Spleen (tissue), 13 donors: Measurements from ENCODE around the gene SEC31B. TPM values are rescaled to one million over a fixed set of nuclear protein-coding genes. Genes with fewer than 3 reads are reported as not detected.

Experiments used
- DNase-seq: peaks from one replicate; pipeline ENCODE4 v3.0.0-alpha.2; 2020
- H3K27ac ChIP-seq, 8 donors: fragments of 200-600 bp; sonication (generic) in 7 of 8; 1 replicate in 4 of 8; 2 replicates in 4 of 8; pipeline versions ENCODE4 v1.5.0 to v1.8.0; 2016 to 2021; ENCODE audit warnings: inconsistent platforms in 4 of 8, mild to moderate bottlenecking in 4 of 8, moderate library complexity in 1 of 8
- H3K27me3 ChIP-seq, 7 donors: fragments of 200-600 bp; sonication (generic) in 6 of 7; replicated peaks in 1 of 7; 1 replicate in 4 of 7; 2 replicates in 3 of 7; pipeline versions ENCODE4 v1.5.0 to v1.8.0; 2016 to 2021; ENCODE audit warnings: inconsistent platforms in 3 of 7, mild to moderate bottlenecking in 1 of 7
- H3K36me3 ChIP-seq, 6 donors: fragments of 200-600 bp; sonication (generic) in 5 of 6; 1 replicate in 4 of 6; 2 replicates in 2 of 6; pipeline versions ENCODE4 v1.5.0 to v1.8.0; 2016 to 2021; ENCODE audit warnings: inconsistent platforms in 2 of 6
- H3K4me1 ChIP-seq, 6 donors: fragments of 200-600 bp; sonication (generic) in 5 of 6; 1 replicate in 3 of 6; 2 replicates in 3 of 6; pipeline versions ENCODE4 v1.5.0 to v1.8.0; 2016 to 2021; ENCODE audit warnings: inconsistent platforms in 3 of 6
- H3K4me3 ChIP-seq, 8 donors: fragments of 200-600 bp; sonication (generic) in 7 of 8; 1 replicate in 4 of 8; 2 replicates in 4 of 8; pipeline versions ENCODE4 v1.5.0 to v1.8.0; 2016 to 2021; ENCODE audit warnings: inconsistent platforms in 4 of 8, mild to moderate bottlenecking in 4 of 8, moderate library complexity in 2 of 8
- H3K9me3 ChIP-seq, 8 donors: fragments of 200-600 bp; sonication (generic) in 7 of 8; 1 replicate in 4 of 8; 2 replicates in 4 of 8; pipeline versions ENCODE4 v1.5.0 to v1.8.0; 2016 to 2021; ENCODE audit warnings: inconsistent platforms in 4 of 8
- CTCF ChIP-seq, 11 experiments: fragments of 200-600 bp in 7 of 11; fragments of 450-650 bp in 4 of 11; sonication (generic) in 4 of 11; IDR thresholded peaks in 8 of 11; conservative IDR thresholded peaks in 3 of 11; 1 replicate in 7 of 11; 2 replicates in 4 of 11; pipeline versions ENCODE4 v1.4.0 to v1.8.0; 2016 to 2021; ENCODE audit warnings: antibody characterized with exemption in 11 of 11, inconsistent platforms in 4 of 11, mild to moderate bottlenecking in 1 of 11
- POLR2A ChIP-seq, 3 donors: fragments of 450-650 bp; IDR thresholded peaks; one replicate each; pipeline ENCODE4 v1.5.1; 2017; ENCODE audit warnings: antibody characterized with exemption in 3 of 3, mild to moderate bottlenecking in 1 of 3
- POLR2AphosphoS5 ChIP-seq, 3 donors: sonication (generic); formaldehyde crosslinking; IDR thresholded peaks; one replicate each; pipeline ENCODE4 v1.5.1; 2017; ENCODE audit warnings: antibody characterized with exemption in 3 of 3
- WGBS, 5 donors: extraction: QIAGEN DNeasy Blood & Tissue Kit in 3 of 5; methylation state at CpG; one replicate each; pipeline versions ENCODE4 v1.1.5 to v1.1.7; 2013 to 2018; 5-methylcytosine and 5-hydroxymethylcytosine counted together
- intact Hi-C: fragments of 100-400 bp; cut with DNase I; formaldehyde crosslinking; loops from one replicate; pipeline ENCODE4 v1.15.0; 2023; ENCODE audit warnings: low total_unique reads
- long read RNA-seq, 2 donors: transcript quantifications; one replicate each; lab custom pipeline, GENCODE V29; 2026
- polyA plus RNA-seq, 3 donors: library from polyadenylated mRNA; stranded (reverse); fragments of 200-250 nt; gene quantifications; one replicate each; pipeline ENCODE4 v1.2.1, GENCODE V29; 2013
- total RNA-seq, 7 donors: library from RNA; depleted of rRNA in 3 of 7; stranded (reverse); fragments of >200 nt in 3 of 7; fragmentation: NEBNext Ultra II Directional in 4 of 7; extraction: Animal tissue kit (Norgen Biotek cat#: 25700) in 4 of 7; gene quantifications; one replicate each; pipeline versions ENCODE4 v1.1.0 to v1.2.1, GENCODE V29; 2016 to 2021
- donor health status: healthy with polysubstance abuse.
- donor health status: DM: no; HTN: no; CAD: no; lungs with moderate emphysema.
- donor health status: DM: no; HTN: no; CAD: no.
- donor health status: Bipolar disorder and iron deficiency.
- donor health status: healthy.
- donor health status: DM: no; HTN: no; CAD: no.
- donor health status: DM: yes; HTN: yes; CAD: no.

SEC31B gene
- total RNA-seq, result 10 to 100 TPM; 16.0 to 30.7 (median 21.6) TPM
- polyA plus RNA-seq, result 10 to 100 TPM; 12.0 to 20.8 (median 19.1) TPM
- long read RNA-seq, donor 1, partial matches to known transcripts, result 0 of 1 reads
- long read RNA-seq, donor 1, other reads (novel, unspliced or antisense), result 0 of 1 reads
- long read RNA-seq, donor 2, result 0 reads

GRCh38 chr10:100519311-100520051, at the start of gene SEC31B:
Gene SEC31B (minus strand): TSS chr10:100519861. CDS start chr10:100516952, 2,909 bp downstream.
- 20 to 40% (median 24%) methylated on average over 48 to 72 of the region's 72 CpGs for WGBS, 5 donors
- Histone ChIP-seq H3K4me1 (peaks cover 0 to 19% (median 16%) of the 10 kb centered on the region in 6 donors), H3K4me3 (peak within 1 kb of the TSS in 7 of 8 donors; percentile 19 to 65 (median 34)), H3K36me3 (peaks cover 0 to 51% (median 22%) of the 10 kb centered on the region in 6 donors), H3K9me3 (no peaks in the 10 kb centered on the region), H3K27ac (peak within 1 kb of the TSS in 1 of 8 donors; percentile 17), H3K27me3 (peaks cover 0 to 12% (median 4%) of the 10 kb centered on the region in 7 donors)
- peak; percentile 82 for DNase-seq
- TF ChIP-seq CTCF (IDR thresholded peaks at IDR 0.05 in 8 of 11, conservative IDR thresholded peaks at IDR 0.05 in 3 of 11), result no peak
- peak in 2 of 3 donors; percentile 47 to 73 for TF ChIP-seq POLR2AphosphoS5 (IDR thresholded peaks at IDR 0.05)
- intact Hi-C loops, result loop anchor here (5.0 kb wide), 1 partner anchor 82 kb away; no protein-coding TSS in a partner anchor

- intact Hi-C loops, result loop anchor here (10.0 kb wide), 1 partner anchor 306 kb away; no protein-coding TSS in a partner anchor
- TF ChIP-seq POLR2AphosphoS5 (IDR thresholded peaks at IDR 0.05) (no peak), CTCF (IDR thresholded peaks at IDR 0.05 in 8 of 11, conservative IDR thresholded peaks at IDR 0.05 in 3 of 11) (no peak), POLR2A (IDR thresholded peaks at IDR 0.05) (no peak)
Observed at GRCh38 chr10:100568912-100569311, 49.3 kb upstream of the SEC31B start.

GRCh38 chr10:100567826-100568225, 48.2 kb upstream of the SEC31B start:
- intact Hi-C loops, result loop anchor here (10.0 kb wide), 1 partner anchor 307 kb away; no protein-coding TSS in a partner anchor
- Histone ChIP-seq H3K4me1 (peaks cover 0 to 2% (median 0%) of the 10 kb centered on the region in 6 donors), H3K9me3 (no peaks in the 10 kb centered on the region), H3K4me3 (no peak overlapping the region), H3K27me3 (peaks cover 0 to 100% (median 20%) of the 10 kb centered on the region in 7 donors), H3K27ac (no peak overlapping the region), H3K36me3 (no peaks in the 10 kb centered on the region)
- WGBS, 5 donors, result 21 to 42% (median 31%) methylated on average over 6 of the region's 6 CpGs
- no peak for DNase-seq
- TF ChIP-seq POLR2A (IDR thresholded peaks at IDR 0.05) (no peak), CTCF (IDR thresholded peaks at IDR 0.05 in 8 of 11, conservative IDR thresholded peaks at IDR 0.05 in 3 of 11) (no peak), POLR2AphosphoS5 (IDR thresholded peaks at IDR 0.05) (no peak)

More at GRCh38 chr10:100568912-100569311, 49.3 kb upstream of the SEC31B start:
- Histone ChIP-seq H3K9me3 (no peaks in the 10 kb centered on the region), H3K36me3 (no peaks in the 10 kb centered on the region), H3K27ac (no peak overlapping the region), H3K27me3 (peaks cover 0 to 96% (median 14%) of the 10 kb centered on the region in 7 donors), H3K4me3 (no peak overlapping the region), H3K4me1 (no peaks in the 10 kb centered on the region)
- 79 to 95% (median 90%) methylated on average over 3 of the region's 3 CpGs for WGBS, 5 donors
- no peak for DNase-seq

- Histone ChIP-seq H3K27ac (no peak overlapping the region), H3K4me1 (peaks cover 0 to 8% (median 6%) of the 10 kb centered on the region in 6 donors), H3K27me3 (peaks cover 0 to 100% (median 26%) of the 10 kb centered on the region in 7 donors), H3K36me3 (no peaks in the 10 kb centered on the region), H3K9me3 (no peaks in the 10 kb centered on the region), H3K4me3 (no peak overlapping the region)
- WGBS, 5 donors, result 43 to 52% (median 48%) methylated on average over 11 of the region's 11 CpGs
- TF ChIP-seq POLR2A (IDR thresholded peaks at IDR 0.05) (no peak), CTCF (IDR thresholded peaks at IDR 0.05 in 8 of 11, conservative IDR thresholded peaks at IDR 0.05 in 3 of 11) (no peak), POLR2AphosphoS5 (IDR thresholded peaks at IDR 0.05) (no peak)
- intact Hi-C loops, result loop anchor here (10.0 kb wide), 1 partner anchor 308 kb away; no protein-coding TSS in a partner anchor
- no peak for DNase-seq
Observed at GRCh38 chr10:100567249-100567648, 47.6 kb upstream of the SEC31B start.
